Smooth muscle cell (in vitro differentiated cells): ENCODE data around the gene MAD1L1. TPM values are rescaled to one million over a fixed set of nuclear protein-coding genes. Genes with fewer than 3 reads are reported as not detected.

Experiments
- DNase-seq: peaks from one replicate; lab custom pipeline; 2025; ENCODE audit not compliant: unreplicated experiment; lab: John Stamatoyannopoulos, UW
- H2AFZ ChIP-seq: fragments of 200-600 bp; sonication (generic); 2 replicates; pipeline ENCODE4 v1.6.0; 2016; ENCODE audit warnings: antibody characterized with exemption, low read depth, mild to moderate bottlenecking
- H3F3A ChIP-seq: fragments of 200-600 bp; sonication (generic); 2 replicates; pipeline ENCODE4 v1.6.0; 2017; ENCODE audit warnings: antibody characterized with exemption, low read depth
- H3K27ac ChIP-seq: fragments of 200-600 bp; sonication (generic); 2 replicates; pipeline ENCODE4 v1.5.1; 2016; ENCODE audit warnings: low read depth, mild to moderate bottlenecking
- H3K27me3 ChIP-seq: fragments of 200-600 bp; sonication (generic); 2 replicates; pipeline ENCODE4 v1.6.1; 2016; ENCODE audit warnings: low read depth, mild to moderate bottlenecking
- H3K36me3 ChIP-seq: fragments of 200-600 bp; sonication (generic); 2 replicates; pipeline ENCODE4 v1.5.1; 2016; ENCODE audit warnings: low read depth
- H3K4me1 ChIP-seq: fragments of 200-600 bp; sonication (generic); 2 replicates; pipeline ENCODE4 v1.5.1; 2016; ENCODE audit warnings: low read depth
- H3K4me2 ChIP-seq: fragments of 200-600 bp; sonication (generic); 2 replicates; pipeline ENCODE4 v1.6.0; 2016; ENCODE audit warnings: mild to moderate bottlenecking
- H3K4me3 ChIP-seq: fragments of 200-600 bp; sonication (generic); 2 replicates; pipeline ENCODE4 v1.5.1; 2016; ENCODE audit warnings: mild to moderate bottlenecking
- H3K79me2 ChIP-seq: fragments of 200-600 bp; sonication (generic); 2 replicates; pipeline ENCODE4 v1.6.0; 2016; ENCODE audit warnings: low read depth, mild to moderate bottlenecking
- H3K9ac ChIP-seq: fragments of 200-600 bp; sonication (generic); 2 replicates; pipeline ENCODE4 v1.6.0; 2016; ENCODE audit warnings: low read depth
- H3K9me3 ChIP-seq: fragments of 200-600 bp; sonication (generic); replicated peaks from 2 replicates; pipeline ENCODE4 v1.5.1; 2016; ENCODE audit warnings: low read depth
- H4K20me1 ChIP-seq: fragments of 200-600 bp; sonication (generic); 2 replicates; pipeline ENCODE4 v1.6.0; 2016; ENCODE audit warnings: low read depth
- CTCF ChIP-seq: fragments of 200-600 bp; sonication (generic); IDR thresholded peaks from 2 replicates; pipeline ENCODE4 v1.5.1; 2017; ENCODE audit warnings: borderline replicate concordance, mild to moderate bottlenecking, antibody characterized with exemption; ENCODE audit not compliant: insufficient read depth, poor library complexity, severe bottlenecking
- WGBS: methylation state at CpG from one replicate; pipeline ENCODE4 v1.1.7; 2016; ENCODE audit warnings: low lambda C conversion rate; 5-methylcytosine and 5-hydroxymethylcytosine counted together
- polyA plus RNA-seq: library from polyadenylated mRNA; unstranded; fragments of >200 nt; fragmentation: Nextera tagmentation; extraction: Ambion mirVana; gene quantifications from 2 replicates; pipeline ENCODE4 v1.2.1, GENCODE V29; 2016
- total RNA-seq: library from RNA; depleted of rRNA; stranded (reverse); fragments of >200 nt; gene quantifications from 2 replicates; pipeline ENCODE4 v1.2.3, GENCODE V29; 2014

Gene MAD1L1
- total and polyA plus RNA-seq, 2 experiments from 2014 or later, result 33.4 to 60.7 TPM

- 94% methylated on average over 35 of the region's 35 CpGs for WGBS
These were observed 304.7 kb downstream of the MAD1L1 start for GRCh38 chr7:1927937-1928644.

GRCh38 chr7:1926908-1927306 is 305.8 kb downstream of the MAD1L1 start:
- TF ChIP-seq CTCF, result no peak
- H3K27me3 ChIP-seq, result no peaks in the 10 kb centered on the region
- H3K36me3 ChIP-seq, result no peaks in the 10 kb centered on the region
- no peak overlapping the region for H2AFZ ChIP-seq
- no peaks in the 10 kb centered on the region for H3K79me2 ChIP-seq
- no peak overlapping the region for H3K4me2 ChIP-seq
- DNase-seq, result no peak
- H3K9ac ChIP-seq, result no peak overlapping the region
- peaks cover 5% of the 10 kb centered on the region for H3F3A ChIP-seq
- WGBS, result 96% methylated on average over 5 of the region's 5 CpGs
- no peaks in the 10 kb centered on the region for H3K9me3 ChIP-seq
- H3K27ac ChIP-seq, result no peak overlapping the region
- H3K4me1 ChIP-seq, result no peaks in the 10 kb centered on the region
- no peak overlapping the region for H3K4me3 ChIP-seq
- peaks cover 26% of the 10 kb centered on the region for H4K20me1 ChIP-seq

More at GRCh38 chr7:1927937-1928644, 304.7 kb downstream of the MAD1L1 start:
- H3K27ac ChIP-seq, result no peak overlapping the region
- H3K79me2 ChIP-seq, result no peaks in the 10 kb centered on the region
- no peaks in the 10 kb centered on the region for H3K9me3 ChIP-seq
- TF ChIP-seq CTCF, result no peak
- no peak overlapping the region for H3K4me3 ChIP-seq
- no peaks in the 10 kb centered on the region for H3K36me3 ChIP-seq
- no peak for DNase-seq
- peaks cover 5% of the 10 kb centered on the region for H3F3A ChIP-seq
- no peak overlapping the region for H2AFZ ChIP-seq
- no peak overlapping the region for H3K4me2 ChIP-seq
- no peaks in the 10 kb centered on the region for H3K27me3 ChIP-seq
- no peak overlapping the region for H3K9ac ChIP-seq
- H3K4me1 ChIP-seq, result no peaks in the 10 kb centered on the region
- peaks cover 26% of the 10 kb centered on the region for H4K20me1 ChIP-seq

GRCh38 chr7:1925973-1926907 is 306.5 kb downstream of the MAD1L1 start:
- Histone ChIP-seq H3K4me1 (no peaks in the 10 kb centered on the region), H3K27me3 (no peaks in the 10 kb centered on the region), H3K27ac (no peak overlapping the region), H3K9ac (no peak overlapping the region), H3K79me2 (no peaks in the 10 kb centered on the region), H3K9me3 (no peaks in the 10 kb centered on the region), H4K20me1 (peaks cover 26% of the 10 kb centered on the region), H3F3A (peaks cover 5% of the 10 kb centered on the region), H3K4me2 (no peak overlapping the region), H2AFZ (no peak overlapping the region), H3K4me3 (no peak overlapping the region), H3K36me3 (no peaks in the 10 kb centered on the region)
- WGBS, result 76% methylated on average over 14 of the region's 14 CpGs
- TF ChIP-seq CTCF, result no peak
- DNase-seq, result no peak
